ENCODE measurements around the gene GNAT3. TPM values are rescaled to one million over a fixed set of nuclear protein-coding genes. Genes with fewer than 3 reads are reported as not detected.

GNAT3 gene
- total and polyA plus RNA-seq, 2 donors (not counting 3 experiments of a cell fraction or from before 2014, with no cell fraction given): not detected

DNA sequence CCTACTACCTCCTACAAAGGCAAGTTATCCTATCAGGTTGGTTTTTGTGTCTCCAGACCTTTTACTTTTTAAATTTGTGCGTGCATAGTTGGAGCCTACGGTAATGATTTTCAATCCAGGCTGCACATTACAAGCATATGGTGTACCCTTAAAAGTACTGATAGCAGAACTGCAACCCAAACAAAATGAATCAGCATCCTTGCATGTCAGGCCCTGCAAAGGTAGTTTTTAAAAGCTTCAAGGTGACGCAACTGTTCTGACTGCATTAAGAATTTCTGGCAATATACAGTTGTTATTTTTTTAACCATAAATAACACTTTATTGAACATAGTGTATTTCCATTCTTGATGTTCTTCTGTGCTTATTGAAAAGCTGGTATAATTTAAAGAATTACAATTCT lies 28.9 kb downstream of the GNAT3 start:
- BruUV-seq (replicated peaks): no TSS peak
- Histone ChIP-seq H3K27me3 (ENCODE audit: control insufficient read depth in 2 of 2, insufficient read depth in 2 of 2, low read length in 2 of 2) (no peaks in the 10 kb centered on the region), H3K27ac (ENCODE audit: insufficient read depth, low read depth, low read length) (no peak overlapping the region), H3K4me3 (replicated peaks in 1 of 3; ENCODE audit: insufficient read depth in 1 of 3, low read depth in 1 of 3, low read length in 3 of 3) (no peak overlapping the region), H3K9ac (replicated peaks; ENCODE audit: extremely low read depth, insufficient read depth, low read length) (no peak overlapping the region), H3K9me1 (replicated peaks; ENCODE audit: control insufficient read depth, extremely low read depth, insufficient read depth, low read length) (no peaks in the 10 kb centered on the region), H3K79me2 (ENCODE audit: control insufficient read depth, insufficient read depth, low read length) (no peaks in the 10 kb centered on the region), H3K9me3 (replicated peaks; ENCODE audit: control insufficient read depth, insufficient read depth, low read length) (no peaks in the 10 kb centered on the region), H3K4me1 (ENCODE audit: control insufficient read depth, extremely low read depth, insufficient read depth, low read length) (no peaks in the 10 kb centered on the region), H4K20me1 (replicated peaks; ENCODE audit: control insufficient read depth, extremely low read depth, insufficient read depth, low read length) (no peaks in the 10 kb centered on the region), H3K4me2 (ENCODE audit: insufficient read depth, low read length) (no peak overlapping the region), H3K36me3 (ENCODE audit: control insufficient read depth in 2 of 2, extremely low read depth in 1 of 2, insufficient read depth in 2 of 2, low read length in 2 of 2) (no peaks in the 10 kb centered on the region), H2AFZ (ENCODE audit: low read depth, low read length) (no peak overlapping the region)
- no peak for TF ChIP-seq MYC (IDR thresholded peaks at IDR 0.05; ENCODE audit: low read depth, low read length)
- TF ChIP-seq EZH2 (IDR thresholded peaks at IDR 0.05; ENCODE audit: borderline replicate concordance, low read depth, low read length, severe bottlenecking): no peak
- TF ChIP-seq, protein P1, sequence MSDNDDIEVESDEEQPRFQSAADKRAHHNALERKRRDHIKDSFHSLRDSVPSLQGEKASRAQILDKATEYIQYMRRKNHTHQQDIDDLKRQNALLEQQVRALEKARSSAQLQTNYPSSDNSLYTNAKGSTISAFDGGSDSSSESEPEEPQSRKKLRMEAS (IDR thresholded peaks at IDR 0.05; ENCODE audit: insufficient read depth, insufficient read length): no peak
- no peak for TF ChIP-seq JUN (IDR thresholded peaks at IDR 0.05; ENCODE audit: borderline replicate concordance, insufficient read depth, insufficient read length, low read depth)
- no peak for TF ChIP-seq FOS (IDR thresholded peaks at IDR 0.05; ENCODE audit: borderline replicate concordance, insufficient read depth, low read length)
- TF ChIP-seq GATA2 (IDR thresholded peaks at IDR 0.05; ENCODE audit: insufficient read depth, insufficient read length, low read depth, low read length): no peak
- TF ChIP-seq, protein P2, sequence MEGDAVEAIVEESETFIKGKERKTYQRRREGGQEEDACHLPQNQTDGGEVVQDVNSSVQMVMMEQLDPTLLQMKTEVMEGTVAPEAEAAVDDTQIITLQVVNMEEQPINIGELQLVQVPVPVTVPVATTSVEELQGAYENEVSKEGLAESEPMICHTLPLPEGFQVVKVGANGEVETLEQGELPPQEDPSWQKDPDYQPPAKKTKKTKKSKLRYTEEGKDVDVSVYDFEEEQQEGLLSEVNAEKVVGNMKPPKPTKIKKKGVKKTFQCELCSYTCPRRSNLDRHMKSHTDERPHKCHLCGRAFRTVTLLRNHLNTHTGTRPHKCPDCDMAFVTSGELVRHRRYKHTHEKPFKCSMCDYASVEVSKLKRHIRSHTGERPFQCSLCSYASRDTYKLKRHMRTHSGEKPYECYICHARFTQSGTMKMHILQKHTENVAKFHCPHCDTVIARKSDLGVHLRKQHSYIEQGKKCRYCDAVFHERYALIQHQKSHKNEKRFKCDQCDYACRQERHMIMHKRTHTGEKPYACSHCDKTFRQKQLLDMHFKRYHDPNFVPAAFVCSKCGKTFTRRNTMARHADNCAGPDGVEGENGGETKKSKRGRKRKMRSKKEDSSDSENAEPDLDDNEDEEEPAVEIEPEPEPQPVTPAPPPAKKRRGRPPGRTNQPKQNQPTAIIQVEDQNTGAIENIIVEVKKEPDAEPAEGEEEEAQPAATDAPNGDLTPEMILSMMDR (IDR thresholded peaks at IDR 0.05; ENCODE audit: extremely low read depth in 1 of 2, insufficient read depth in 1 of 2, low read depth in 1 of 2, low read length in 2 of 2): no peak
- TF ChIP-seq POLR2A (IDR thresholded peaks at IDR 0.05; ENCODE audit: low read depth, low read length): no peak
- TF ChIP-seq POLR2AphosphoS5 (IDR thresholded peaks at IDR 0.05; ENCODE audit: insufficient read depth, low read depth, low read length): no peak
- dilution Hi-C loops (cut with MboI; ENCODE audit: extremely low pct_ligation_motif_present, low sequenced_read_pairs) (no loop called here), intact Hi-C loops (cut with micrococcal nuclease) (no loop called here)
- FAIRE-seq: no peak
- DNase-seq (ENCODE audit: low read depth, low spot score): no peak
- ChIA-PET POLR2A (no interaction called here), CTCF (interaction anchor here (0.6 to 0.7 kb wide), 2 partner anchors 9 to 13 kb away, joined by 3 read pairs; no protein-coding TSS in a partner anchor)

All from endothelial cell of umbilical vein (primary cell).